Measurements from ENCODE around the gene IQCN.

IQCN gene

DNA sequence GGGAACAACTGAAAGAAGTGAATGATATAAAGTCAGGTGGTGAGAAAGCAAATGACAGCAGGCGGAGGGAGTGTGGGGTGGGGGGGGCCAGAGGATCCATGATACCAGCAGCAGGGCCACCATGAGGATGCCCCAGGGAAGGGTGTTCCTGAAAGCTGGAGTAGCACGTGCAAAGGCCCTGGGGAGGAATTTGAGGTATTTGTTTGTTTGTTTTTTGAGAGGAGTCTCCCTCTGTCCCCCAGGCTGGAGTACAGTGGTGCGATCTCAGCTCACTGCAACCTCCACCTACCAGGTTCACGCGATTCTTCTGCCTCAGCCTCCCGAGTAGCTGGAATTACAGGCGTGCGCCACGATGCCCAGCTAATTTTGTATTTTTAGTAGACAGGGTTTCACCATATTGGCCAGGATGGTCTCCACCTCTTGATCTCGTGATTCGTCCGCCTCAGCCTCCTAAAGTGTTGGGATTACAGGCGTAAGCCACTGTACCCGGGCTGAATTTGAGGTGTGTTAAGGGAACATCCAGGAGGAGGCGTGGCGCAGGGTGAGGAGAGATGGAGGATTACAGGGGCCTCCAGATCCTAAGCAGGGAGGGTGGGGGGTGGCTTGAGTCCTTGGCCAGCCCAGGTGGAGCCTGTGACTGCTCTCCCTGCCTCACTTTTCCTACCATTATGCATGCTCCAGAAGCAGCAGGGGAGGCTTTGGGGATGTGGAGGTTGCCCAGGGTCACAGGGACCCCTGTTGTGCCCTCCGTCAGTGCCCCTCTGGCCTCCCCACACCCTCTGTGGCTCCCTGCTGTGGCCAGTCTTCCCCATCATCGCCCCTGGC lies 19.6 kb upstream of the IQCN start:
- TF ChIP-seq, protein P1, sequence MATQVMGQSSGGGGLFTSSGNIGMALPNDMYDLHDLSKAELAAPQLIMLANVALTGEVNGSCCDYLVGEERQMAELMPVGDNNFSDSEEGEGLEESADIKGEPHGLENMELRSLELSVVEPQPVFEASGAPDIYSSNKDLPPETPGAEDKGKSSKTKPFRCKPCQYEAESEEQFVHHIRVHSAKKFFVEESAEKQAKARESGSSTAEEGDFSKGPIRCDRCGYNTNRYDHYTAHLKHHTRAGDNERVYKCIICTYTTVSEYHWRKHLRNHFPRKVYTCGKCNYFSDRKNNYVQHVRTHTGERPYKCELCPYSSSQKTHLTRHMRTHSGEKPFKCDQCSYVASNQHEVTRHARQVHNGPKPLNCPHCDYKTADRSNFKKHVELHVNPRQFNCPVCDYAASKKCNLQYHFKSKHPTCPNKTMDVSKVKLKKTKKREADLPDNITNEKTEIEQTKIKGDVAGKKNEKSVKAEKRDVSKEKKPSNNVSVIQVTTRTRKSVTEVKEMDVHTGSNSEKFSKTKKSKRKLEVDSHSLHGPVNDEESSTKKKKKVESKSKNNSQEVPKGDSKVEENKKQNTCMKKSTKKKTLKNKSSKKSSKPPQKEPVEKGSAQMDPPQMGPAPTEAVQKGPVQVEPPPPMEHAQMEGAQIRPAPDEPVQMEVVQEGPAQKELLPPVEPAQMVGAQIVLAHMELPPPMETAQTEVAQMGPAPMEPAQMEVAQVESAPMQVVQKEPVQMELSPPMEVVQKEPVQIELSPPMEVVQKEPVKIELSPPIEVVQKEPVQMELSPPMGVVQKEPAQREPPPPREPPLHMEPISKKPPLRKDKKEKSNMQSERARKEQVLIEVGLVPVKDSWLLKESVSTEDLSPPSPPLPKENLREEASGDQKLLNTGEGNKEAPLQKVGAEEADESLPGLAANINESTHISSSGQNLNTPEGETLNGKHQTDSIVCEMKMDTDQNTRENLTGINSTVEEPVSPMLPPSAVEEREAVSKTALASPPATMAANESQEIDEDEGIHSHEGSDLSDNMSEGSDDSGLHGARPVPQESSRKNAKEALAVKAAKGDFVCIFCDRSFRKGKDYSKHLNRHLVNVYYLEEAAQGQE (IDR thresholded peaks at IDR 0.05; ENCODE audit: insufficient read depth in 1 of 2, low read depth in 2 of 2, low read length in 2 of 2): no peak
- TF ChIP-seq SIN3A (IDR thresholded peaks at IDR 0.05; ENCODE audit: borderline replicate concordance, insufficient read depth, low read length) (no peak), FOXP2 (optimal IDR thresholded peaks at IDR 0.05; ENCODE audit: borderline replicate concordance, extremely low read depth, extremely low read length, insufficient read depth) (no peak), POLR2AphosphoS5 (IDR thresholded peaks at IDR 0.05; ENCODE audit: low read depth, low read length) (no peak), TAF1 (IDR thresholded peaks at IDR 0.05; ENCODE audit: borderline replicate concordance, insufficient read depth, low read length) (no peak)

GRCh38 chr19:18292810-18293641 lies 18.8 kb upstream of the IQCN start:
- TF ChIP-seq SIN3A (IDR thresholded peaks at IDR 0.05; ENCODE audit: borderline replicate concordance, insufficient read depth, low read length) (no peak), POLR2AphosphoS5 (IDR thresholded peaks at IDR 0.05; ENCODE audit: low read depth, low read length) (no peak), FOXP2 (optimal IDR thresholded peaks at IDR 0.05; ENCODE audit: borderline replicate concordance, extremely low read depth, extremely low read length, insufficient read depth) (peak; percentile 59), TAF1 (IDR thresholded peaks at IDR 0.05; ENCODE audit: borderline replicate concordance, insufficient read depth, low read length) (no peak)
- TF ChIP-seq, protein P1 (IDR thresholded peaks at IDR 0.05; ENCODE audit: insufficient read depth in 1 of 2, low read depth in 2 of 2, low read length in 2 of 2): no peak

DNA sequence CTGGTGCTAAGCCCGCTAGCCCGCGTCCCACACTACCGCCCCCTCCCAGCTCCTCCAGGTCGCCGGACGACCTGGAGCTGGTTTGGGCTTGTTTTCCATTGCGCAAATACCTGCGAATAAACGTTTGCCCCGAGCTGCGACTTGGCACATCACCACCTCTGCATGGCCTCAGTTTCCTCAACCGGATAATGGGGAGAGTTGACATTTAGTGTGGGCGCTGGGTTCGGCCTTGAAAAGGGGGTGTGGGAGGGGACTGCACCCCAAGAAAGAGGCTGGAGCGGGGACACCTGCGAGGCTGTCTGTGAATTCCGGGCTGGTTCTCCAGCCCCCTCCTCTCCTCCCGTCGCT lies 18.2 kb upstream of the IQCN start:
- TF ChIP-seq FOXP2 (optimal IDR thresholded peaks at IDR 0.05; ENCODE audit: borderline replicate concordance, extremely low read depth, extremely low read length, insufficient read depth): no peak
- TF ChIP-seq, protein P1 (IDR thresholded peaks at IDR 0.05; ENCODE audit: insufficient read depth in 1 of 2, low read depth in 2 of 2, low read length in 2 of 2): no peak
- TF ChIP-seq SIN3A (IDR thresholded peaks at IDR 0.05; ENCODE audit: borderline replicate concordance, insufficient read depth, low read length): no peak
- TF ChIP-seq TAF1 (IDR thresholded peaks at IDR 0.05; ENCODE audit: borderline replicate concordance, insufficient read depth, low read length): no peak
- TF ChIP-seq POLR2AphosphoS5 (IDR thresholded peaks at IDR 0.05; ENCODE audit: low read depth, low read length): no peak; the same call in 1 of the 2 replicates

DNA sequence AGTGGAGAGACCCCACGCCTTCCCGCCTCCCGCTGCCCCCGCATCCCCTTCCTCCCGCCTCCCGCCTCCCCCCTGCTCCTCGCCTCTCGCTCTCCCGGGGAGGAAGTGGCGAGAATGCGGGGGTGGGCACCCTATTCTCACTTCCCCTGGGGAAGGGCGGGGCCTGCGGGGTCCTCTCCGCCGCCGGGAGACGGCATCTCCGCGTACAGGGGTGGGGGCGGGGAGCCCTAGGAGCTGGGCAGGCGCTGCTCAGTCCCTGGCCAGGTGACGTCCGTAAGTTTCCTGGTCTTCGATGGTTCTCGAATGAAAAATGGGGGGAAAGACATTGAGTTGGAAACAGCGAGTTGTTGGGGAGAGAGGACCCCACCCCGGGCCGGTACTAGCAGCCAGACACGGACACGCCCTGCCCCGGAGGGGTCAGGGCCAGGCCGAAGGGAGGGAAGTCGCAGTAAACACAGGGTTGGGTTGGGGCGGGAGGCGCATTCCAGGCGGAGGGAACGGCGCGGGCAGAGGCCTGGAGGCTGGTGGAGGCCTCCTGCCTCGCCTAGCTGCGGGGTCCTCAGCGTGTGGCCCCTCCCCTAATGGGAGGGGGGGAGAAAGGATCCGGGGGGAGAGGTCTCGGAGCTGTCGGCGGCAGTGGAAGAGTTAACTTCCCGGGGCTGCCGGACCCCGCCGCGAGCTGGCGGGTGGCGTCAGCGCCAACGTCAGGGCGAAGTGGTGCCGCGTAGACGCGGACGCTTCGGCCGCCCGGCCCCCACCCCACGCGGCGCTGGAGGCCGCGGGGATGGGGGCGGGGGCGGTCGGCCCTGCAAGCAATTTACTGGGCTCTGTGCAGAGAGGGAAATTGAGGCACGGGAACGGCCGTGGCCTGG lies 17.6 kb upstream of the IQCN start:
- TF ChIP-seq FOXP2 (optimal IDR thresholded peaks at IDR 0.05; ENCODE audit: borderline replicate concordance, extremely low read depth, extremely low read length, insufficient read depth) (peak; percentile 95), TAF1 (IDR thresholded peaks at IDR 0.05; ENCODE audit: borderline replicate concordance, insufficient read depth, low read length) (peak; percentile 21; the same call in 1 of the 2 replicates), POLR2AphosphoS5 (IDR thresholded peaks at IDR 0.05; ENCODE audit: low read depth, low read length) (peak; percentile 19; the same call in 1 of the 2 replicates), SIN3A (IDR thresholded peaks at IDR 0.05; ENCODE audit: borderline replicate concordance, insufficient read depth, low read length) (peak; percentile 64; the same call in 1 of the 2 replicates)
- TF ChIP-seq, protein P1 (IDR thresholded peaks at IDR 0.05; ENCODE audit: insufficient read depth in 1 of 2, low read depth in 2 of 2, low read length in 2 of 2): peak in 1 of 2 experiments; percentile 24; a peak in 1 of 4 replicates

Measured in PFSK-1 (cell line).